GM21528 (cell line): ENCODE measurements around the gene BTBD9.
A peak's percentile ranks its signal among the peaks of the same experiment; 100 is the strongest.
"Not testable (repeated sequence)": the region's sequence is repeated elsewhere in the genome, so short reads cannot be mapped to it uniquely, and the experiment has no call there.

Experiments
- ATAC-seq: cut with Tn5 transposase; IDR thresholded peaks from one replicate; pipeline ENCODE4 v1.9.1; 2021; ENCODE audit warnings: mild to moderate bottlenecking, moderate library complexity; ENCODE audit not compliant: unreplicated experiment, low FRiP score

The BTBD9 gene

GRCh38 chr6:38354905-38355304, 284.8 kb downstream of the BTBD9 start:
- no peak for ATAC-seq

- no peak for ATAC-seq
Observed at GRCh38 chr6:38354037-38354381, 285.7 kb downstream of the BTBD9 start.

- ATAC-seq, result no peak
Observed at GRCh38 chr6:38353310-38354036, 286.3 kb downstream of the BTBD9 start.

GRCh38 chr6:38352636-38353035, 287.1 kb downstream of the BTBD9 start:
- ATAC-seq, result no peak

GRCh38 chr6:38350942-38351341, 288.8 kb downstream of the BTBD9 start:
- ATAC-seq, result no peak

- ATAC-seq, result no peak
Observed at GRCh38 chr6:38350220-38350619, 289.5 kb downstream of the BTBD9 start.

- ATAC-seq, result no peak
Observed at GRCh38 chr6:38349795-38350194, 289.9 kb downstream of the BTBD9 start.

GRCh38 chr6:38349221-38349620, 290.5 kb downstream of the BTBD9 start:
- ATAC-seq, result no peak

GRCh38 chr6:38348371-38348770, 291.4 kb downstream of the BTBD9 start:
- ATAC-seq, result no peak

GRCh38 chr6:38347829-38348228, 291.9 kb downstream of the BTBD9 start:
- ATAC-seq, result not testable (repeated sequence)

- ATAC-seq, result no peak
Observed at GRCh38 chr6:38346291-38347079, 293.2 kb downstream of the BTBD9 start.

- ATAC-seq, result no peak
Observed at GRCh38 chr6:38345586-38345985, 294.1 kb downstream of the BTBD9 start.

GRCh38 chr6:38341496-38341895, 298.2 kb downstream of the BTBD9 start:
- no peak for ATAC-seq

GRCh38 chr6:38339914-38340313, 299.8 kb downstream of the BTBD9 start:
- ATAC-seq, result no peak

GRCh38 chr6:38337819-38338465, 301.8 kb downstream of the BTBD9 start:
- ATAC-seq, result no peak

GRCh38 chr6:38336922-38337321, 302.8 kb downstream of the BTBD9 start:
- no peak for ATAC-seq

GRCh38 chr6:38326837-38327236, 312.9 kb downstream of the BTBD9 start:
- no peak for ATAC-seq

GRCh38 chr6:38323216-38323615, 316.5 kb downstream of the BTBD9 start:
- ATAC-seq, result no peak

GRCh38 chr6:38322138-38322537, 317.6 kb downstream of the BTBD9 start:
- ATAC-seq, result no peak

GRCh38 chr6:38320843-38321242, 318.9 kb downstream of the BTBD9 start:
- peak; percentile 58 for ATAC-seq

GRCh38 chr6:38320358-38320757, 319.4 kb downstream of the BTBD9 start:
- no peak for ATAC-seq
